K562 treated with DMSO at 1 percent for 4 hours (cell line): ENCODE data around the gene IFITM5. TPM values are rescaled to one million over a fixed set of nuclear protein-coding genes. Genes with fewer than 3 reads are reported as not detected.

Experiments
- total RNA-seq: library from RNA; unstranded; fragments of 300-600 nt; gene quantifications from 2 replicates; pipeline ENCODE4 v1.2.3, GENCODE V29; 2022; ENCODE audit not compliant: insufficient read depth

IFITM5 gene
- not detected in 2 replicates for total RNA-seq

GRCh38 chr11:299081-299891 lies at the start of gene IFITM5:
Gene IFITM5, minus strand, starts transcription at chr11:299526. Its CDS starts 36 bp downstream, at chr11:299490.

GRCh38 chr11:313787-314553 lies 14.6 kb upstream of the IFITM5 start, which contains the start of gene IFITM1:
Gene IFITM1, plus strand, starts transcription at chr11:314040. Its CDS starts 131 bp downstream, at chr11:314171.

GRCh38 chr11:307766-308708 lies 8.7 kb upstream of the IFITM5 start, which contains the start of gene IFITM2:
Gene IFITM2, plus strand, starts transcription at chr11:307816. Its CDS starts 377 bp downstream, at chr11:308193.

GRCh38 chr11:288478-289397 lies 10.6 kb downstream of the IFITM5 start, which contains the start of gene PGGHG:
Gene PGGHG, plus strand, starts transcription at chr11:289126. Its CDS starts 691 bp downstream, at chr11:289817.

GRCh38 chr11:278001-278951 lies 21.1 kb downstream of the IFITM5 start, which contains the start of gene NLRP6:
Gene NLRP6, plus strand, starts transcription at chr11:278407. Its CDS starts 163 bp downstream, at chr11:278570.

Other genes starting within 250 kb of the IFITM5 start
- gene SCGB1C1, start 106.4 kb downstream of the IFITM5 start, total RNA-seq, result not detected in 2 replicates
- gene BET1L, start 92.1 kb downstream of the IFITM5 start, total RNA-seq, result 36.8 and 39.4 TPM in 2 replicates
- gene RIC8A, start 91.8 kb downstream of the IFITM5 start, total RNA-seq, result 78.6 and 93.4 TPM in 2 replicates
- 20.7 and 22.5 TPM in 2 replicates for gene SIRT3, start 63.2 kb downstream of the IFITM5 start, total RNA-seq
- 164 and 182 TPM in 2 replicates for gene PSMD13, start 62.5 kb downstream of the IFITM5 start, total RNA-seq
- gene NLRP6, start 21.1 kb downstream of the IFITM5 start, total RNA-seq, result 1.8 and 1.9 TPM in 2 replicates
- gene PGGHG, start 10.4 kb downstream of the IFITM5 start, total RNA-seq, result 26.9 and 46.3 TPM in 2 replicates
- gene IFITM2, start 8.3 kb upstream of the IFITM5 start, total RNA-seq, result 549 and 600 TPM in 2 replicates
- gene IFITM1, start 14.5 kb upstream of the IFITM5 start, total RNA-seq, result 779 and 784 TPM in 2 replicates
- gene IFITM3, start 21.3 kb upstream of the IFITM5 start, total RNA-seq, result 284 and 320 TPM in 2 replicates
- gene B4GALNT4, start 70.0 kb upstream of the IFITM5 start, total RNA-seq, result 16.5 and 25.5 TPM in 2 replicates
- gene PKP3, start 94.7 kb upstream of the IFITM5 start, total RNA-seq, result 59.2 and 64.0 TPM in 2 replicates
- gene SIGIRR, start 115.5 kb upstream of the IFITM5 start, total RNA-seq, result 136 and 148 TPM in 2 replicates
- gene ANO9, start 142.5 kb upstream of the IFITM5 start, total RNA-seq, result 9.7 and 16.7 TPM in 2 replicates
- gene PTDSS2, start 150.8 kb upstream of the IFITM5 start, total RNA-seq, result 45.6 and 53.9 TPM in 2 replicates
- gene RNH1, start 207.7 kb upstream of the IFITM5 start, total RNA-seq, result 227 and 244 TPM in 2 replicates
- 34.8 and 44.7 TPM in 2 replicates for gene HRAS, start 236.1 kb upstream of the IFITM5 start, total RNA-seq
- 2.4 and 3.2 TPM in 2 replicates for gene LRRC56, start 238.0 kb upstream of the IFITM5 start, total RNA-seq